NT2/D1 (cell line): ENCODE data around the gene JAKMIP2.

Experiments
- SUZ12 ChIP-seq: IDR thresholded peaks from 2 replicates; pipeline ENCODE4 v1.6.1; 2011; ENCODE audit not compliant: insufficient read length, insufficient read depth; ENCODE audit errors: extremely low read depth
- YY1 ChIP-seq: IDR thresholded peaks from 2 replicates; pipeline ENCODE4 v1.6.1; 2011; ENCODE audit not compliant: insufficient read length, insufficient read depth
- ZNF274 ChIP-seq: IDR thresholded peaks from 2 replicates; pipeline ENCODE4 v1.6.1; 2011; ENCODE audit warnings: mild to moderate bottlenecking, low read depth, low read length

GRCh38 chr5:147544556-147544955 is 238.0 kb downstream of the JAKMIP2 start:
- no peak for TF ChIP-seq SUZ12
- TF ChIP-seq YY1: no peak
- TF ChIP-seq ZNF274: no peak
